GM12878 (cell line): Measurements from ENCODE around the gene MGMT. TPM values are rescaled to one million over a fixed set of nuclear protein-coding genes. Genes with fewer than 3 reads are reported as not detected.

Source experiments
- ATAC-seq: fragments of 200-7000 bp; cut with Tn5 transposase; 3 replicates; pipeline ENCODE4 v1.9.1; 2020; ENCODE audit warnings: mild to moderate bottlenecking, moderate library complexity
- BruUV-seq: library from RNA; stranded (reverse); fragments of 400-500 nt; replicated peaks from 2 replicates; lab custom pipeline; 2021; lab: Mats Ljungman, UMichigan
- CTCF ChIA-PET: fragments of 300-600 bp; sonication (Branson Sonifier 250); formaldehyde crosslinking; extraction: SDS; loops from one replicate; lab custom pipeline; 2021; ENCODE audit warnings: inconsistent platforms; lab: Yijun Ruan, JAX
- POLR2A ChIA-PET: fragments of 350-600 bp; formaldehyde crosslinking; extraction: SDS; loops from one replicate; lab custom pipeline; 2021; ENCODE audit warnings: inconsistent platforms; lab: Charles Lee
- RAD21 ChIA-PET: fragments of 300-600 bp; sonication (Branson Sonifier 250); formaldehyde crosslinking; loops from one replicate; lab custom pipeline; 2023; ENCODE audit warnings: antibody characterized with exemption; ENCODE audit not compliant: unreplicated experiment; lab: Charles Lee
- SMC1A ChIA-PET: fragments of 300-600 bp; sonication (Branson Sonifier 250); formaldehyde crosslinking; loops from one replicate; lab custom pipeline; 2023; ENCODE audit not compliant: unreplicated experiment, uncharacterized antibody; lab: Charles Lee
- DNase-seq: peaks from one replicate; pipeline ENCODE4 v3.0.0-alpha.2; 2011; ENCODE audit warnings: low read depth, low spot score
- FAIRE-seq: peaks from 3 replicates; lab custom pipeline; 2011; peaks lifted over from hg19 to GRCh38; lab: Jason Lieb, UNC
- H2AFZ ChIP-seq: 2 replicates; pipeline ENCODE4 v1.6.0; 2011; ENCODE audit warnings: low read depth, low read length, control low read depth; ENCODE audit not compliant: control insufficient read depth
- H3K27ac ChIP-seq: 2 replicates; pipeline ENCODE4 v1.5.1; 2011; ENCODE audit warnings: control low read depth; ENCODE audit not compliant: control insufficient read depth, insufficient read depth
- H3K27me3 ChIP-seq, 2 experiments: replicated peaks in 1 of 2; 2 replicates each; pipeline versions ENCODE4 v1.6.0 to v1.6.1; 2011; ENCODE audit warnings: low read length in 1 of 2; ENCODE audit not compliant: control insufficient read depth in 2 of 2, insufficient read depth in 2 of 2
- H3K36me3 ChIP-seq, 2 experiments: 2 replicates each; pipeline ENCODE4 v1.5.1; 2011; ENCODE audit warnings: low read length in 1 of 2; ENCODE audit not compliant: control insufficient read depth in 2 of 2, insufficient read depth in 2 of 2
- H3K4me1 ChIP-seq: 2 replicates; pipeline ENCODE4 v1.6.1; 2011; ENCODE audit warnings: mild to moderate bottlenecking, low read length, moderate library complexity, mixed read lengths; ENCODE audit not compliant: control insufficient read depth, insufficient read depth
- H3K4me2 ChIP-seq: 2 replicates; pipeline ENCODE4 v1.6.0; 2011; ENCODE audit warnings: control low read depth; ENCODE audit not compliant: control insufficient read depth, insufficient read depth
- H3K4me3 ChIP-seq: fragments of 200-600 bp; sonication (generic); 2 replicates; pipeline ENCODE4 v1.5.1; 2016
- H3K79me2 ChIP-seq: 2 replicates; pipeline ENCODE4 v1.6.0; 2011; ENCODE audit warnings: low read length; ENCODE audit not compliant: control insufficient read depth, insufficient read depth
- H3K9ac ChIP-seq: 2 replicates; pipeline ENCODE4 v1.8.0; 2011; ENCODE audit warnings: low read length, control low read depth, mixed read lengths; ENCODE audit not compliant: control insufficient read depth, insufficient read depth
- H3K9me3 ChIP-seq: replicated peaks from 3 replicates; pipeline ENCODE4 v1.5.1; 2011; ENCODE audit warnings: mild to moderate bottlenecking, low read length; ENCODE audit not compliant: control insufficient read depth, insufficient read depth
- H4K20me1 ChIP-seq: 2 replicates; pipeline ENCODE4 v1.6.0; 2011; ENCODE audit not compliant: control insufficient read depth, insufficient read depth
- CREB1 ChIP-seq: IDR thresholded peaks from 2 replicates; pipeline ENCODE4 v1.6.1; 2012; ENCODE audit warnings: low read depth, mild to moderate bottlenecking, inconsistent platforms
- EZH2 ChIP-seq: IDR thresholded peaks from 2 replicates; pipeline ENCODE4 v1.6.1; 2012; ENCODE audit warnings: low read depth, mild to moderate bottlenecking, control low read depth, inconsistent platforms, low read length, borderline replicate concordance; ENCODE audit not compliant: control insufficient read depth
- HCFC1 ChIP-seq: fragments of 150-350 bp; IDR thresholded peaks from 2 replicates; pipeline ENCODE4 v1.6.1; 2014; ENCODE audit warnings: low read length
- HSF1 ChIP-seq: fragments of 150-350 bp; IDR thresholded peaks from 2 replicates; pipeline ENCODE4 v1.6.1; 2014; ENCODE audit warnings: mild to moderate bottlenecking, low read depth, low read length
- REST ChIP-seq: IDR thresholded peaks from 2 replicates; pipeline ENCODE4 v1.6.1; 2012; ENCODE audit warnings: mild to moderate bottlenecking, low read depth, low read length
- ZZZ3 ChIP-seq: IDR thresholded peaks from 2 replicates; pipeline ENCODE4 v1.6.1; 2011; ENCODE audit warnings: low read depth; ENCODE audit not compliant: control insufficient read depth, insufficient read length
- WGBS: methylation state at CpG from one replicate; pipeline ENCODE4 v1.1.6; 2016; ENCODE audit warnings: low lambda C conversion rate; ENCODE audit not compliant: insufficient replicate concordance, insufficient coverage; ENCODE audit errors: missing lambda C conversion rate; 5-methylcytosine and 5-hydroxymethylcytosine counted together
- in situ Hi-C: fragments of 300-500 bp; cut with MboI; formaldehyde crosslinking; loops from 9 replicates; pipeline ENCODE4 v1.14.3; 2018; ENCODE audit warnings: mixed read lengths
- intact Hi-C: fragments of 100-400 bp; cut with micrococcal nuclease; formaldehyde crosslinking; loops from one replicate; pipeline ENCODE4 v1.14.2; 2022; ENCODE audit not compliant: unreplicated experiment
- polyA plus RNA-seq, 11 experiments: library from polyadenylated mRNA; depleted of rRNA in 4 of 11; unstranded in 6 of 11; stranded (reverse) in 5 of 11; fragments of >200 nt; fragmentation: Nextera tagmentation in 4 of 11; fragmentation: Illumina TruSeq in 1 of 11; extraction: Ambion mirVana in 4 of 11; extraction: Trizol in 1 of 11; gene quantifications; 1 replicate in 1 of 11; 2 replicates in 10 of 11; pipeline versions ENCODE4 v1.2.1 to v1.2.3, GENCODE V29; 2011 to 2016; ENCODE audit warnings: inconsistent platforms in 2 of 11, missing spikeins in 2 of 11, low read depth in 1 of 11
- total RNA-seq, 4 experiments: library from RNA; depleted of rRNA in 3 of 4; stranded (reverse); fragments of >200 nt in 3 of 4; fragmentation: Illumina TruSeq in 1 of 4; extraction: Trizol in 1 of 4; gene quantifications; 2 replicates each; pipeline versions ENCODE4 v1.2.1 to v1.2.3, GENCODE V29; 2013 to 2021
- TF ChIP-seq, protein P1 (sequence below): fragments of 450-650 bp; IDR thresholded peaks from 2 replicates; pipeline ENCODE4 v1.6.1; 2016; ENCODE audit warnings: mild to moderate bottlenecking

MGMT gene
- total and polyA plus RNA-seq, 10 of the 15 experiments (the other 5 are each of a cell fraction or from before 2014, with no cell fraction given), result 0.16 to 24.2 (median 13.3) TPM

- no peaks in the 10 kb centered on the region for H4K20me1 ChIP-seq
- H3K4me2 ChIP-seq, result peak overlapping the region; percentile 4; the same call in 1 of the 2 replicates
- no peak overlapping the region for H3K27ac ChIP-seq
- CTCF ChIA-PET, result no interaction called here
- ATAC-seq (no peak), FAIRE-seq (no peak), DNase-seq (no peak)
- no peaks in the 10 kb centered on the region for H3K27me3 ChIP-seq
- H3K9me3 ChIP-seq, result no peaks in the 10 kb centered on the region; the same call in 2 of the 3 replicates
- RAD21 ChIA-PET, result no interaction called here
- H3K9ac ChIP-seq, result no peak overlapping the region
- no peaks in the 10 kb centered on the region for H3K36me3 ChIP-seq
- POLR2A ChIA-PET, result no interaction called here
- in situ Hi-C loops (no loop called here), intact Hi-C loops (no loop called here)
- SMC1A ChIA-PET, result no interaction called here
- no peak overlapping the region for H3K4me3 ChIP-seq
- WGBS, result 48% methylated on average over 22 of the region's 22 CpGs
- H2AFZ ChIP-seq, result peak overlapping the region; percentile 21; the same call in 1 of the 2 replicates
- H3K79me2 ChIP-seq, result peaks cover 1% of the 10 kb centered on the region
- H3K4me1 ChIP-seq, result peaks cover 8% of the 10 kb centered on the region
- BruUV-seq, result no TSS peak
- TF ChIP-seq CREB1, result 0 out of 2 replicates have a peak, but pooled peaks have one; percentile 28
- TF ChIP-seq, protein P1, sequence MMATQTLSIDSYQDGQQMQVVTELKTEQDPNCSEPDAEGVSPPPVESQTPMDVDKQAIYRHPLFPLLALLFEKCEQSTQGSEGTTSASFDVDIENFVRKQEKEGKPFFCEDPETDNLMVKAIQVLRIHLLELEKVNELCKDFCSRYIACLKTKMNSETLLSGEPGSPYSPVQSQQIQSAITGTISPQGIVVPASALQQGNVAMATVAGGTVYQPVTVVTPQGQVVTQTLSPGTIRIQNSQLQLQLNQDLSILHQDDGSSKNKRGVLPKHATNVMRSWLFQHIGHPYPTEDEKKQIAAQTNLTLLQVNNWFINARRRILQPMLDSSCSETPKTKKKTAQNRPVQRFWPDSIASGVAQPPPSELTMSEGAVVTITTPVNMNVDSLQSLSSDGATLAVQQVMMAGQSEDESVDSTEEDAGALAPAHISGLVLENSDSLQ, result peak; percentile 34; the same call in 1 of the 2 replicates
- TF ChIP-seq HCFC1, result no peak
- TF ChIP-seq ZZZ3, result no peak
Observed at GRCh38 chr10:129472696-129473555, 5.9 kb downstream of the MGMT start.

DNA sequence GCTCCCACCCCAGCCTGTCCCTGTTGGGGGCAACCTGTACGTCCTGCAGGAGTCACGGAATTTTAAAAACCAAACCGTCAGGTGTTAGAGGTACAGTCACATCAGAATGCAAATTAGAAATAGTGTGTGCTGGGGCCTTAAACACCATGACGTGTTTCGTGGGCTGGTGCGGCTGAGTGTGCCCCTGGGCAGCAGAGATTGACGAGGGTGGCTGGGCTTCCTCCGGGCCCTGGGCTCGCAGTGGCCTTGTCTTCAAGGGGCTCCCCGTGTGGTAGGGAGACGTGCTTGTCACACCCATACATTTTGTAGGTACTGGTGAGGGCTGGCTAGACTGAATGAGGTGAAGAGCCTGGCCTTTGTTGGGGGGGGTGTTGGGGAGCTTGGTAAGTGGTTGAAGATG, 7.6 kb downstream of the MGMT start:
- peaks cover 4% of the 10 kb centered on the region; the same call in 1 of the 2 replicates for H3K4me1 ChIP-seq
- no peak overlapping the region for H3K4me2 ChIP-seq
- no peaks in the 10 kb centered on the region for H3K36me3 ChIP-seq
- H2AFZ ChIP-seq, result no peak overlapping the region
- H3K4me3 ChIP-seq, result no peak overlapping the region
- DNase-seq (no peak), FAIRE-seq (no peak), ATAC-seq (no peak)
- BruUV-seq, result no TSS peak
- WGBS, result 72% methylated on average over 11 of the region's 11 CpGs
- H3K79me2 ChIP-seq, result no peaks in the 10 kb centered on the region; the same call in 1 of the 2 replicates
- no peaks in the 10 kb centered on the region; the same call in 2 of the 3 replicates for H3K9me3 ChIP-seq
- SMC1A ChIA-PET, result interaction anchor here (0.5 kb wide), 1 partner anchor 28 kb away, joined by 3 read pairs; no protein-coding TSS in a partner anchor
- H3K27ac ChIP-seq, result no peak overlapping the region
- RAD21 ChIA-PET, result no interaction called here
- CTCF ChIA-PET, result no interaction called here
- in situ Hi-C loops (no loop called here), intact Hi-C loops (no loop called here)
- H4K20me1 ChIP-seq, result no peaks in the 10 kb centered on the region
- no peaks in the 10 kb centered on the region for H3K27me3 ChIP-seq
- H3K9ac ChIP-seq, result no peak overlapping the region
- POLR2A ChIA-PET, result no interaction called here
- TF ChIP-seq, protein P1, result no peak
- no peak for TF ChIP-seq EZH2
- no peak for TF ChIP-seq REST
- no peak for TF ChIP-seq HSF1
